ENCODE measurements around the gene KIF2A. TPM values are rescaled to one million over a fixed set of nuclear protein-coding genes. Genes with fewer than 3 reads are reported as not detected.

KIF2A gene
- total RNA-seq, 3 donors from 2014 or later = 34.2 to 43.3 (median 41.8) TPM

- Histone ChIP-seq H3K4me3 (no peak overlapping the region), H3K36me3 (ENCODE audit: low read depth) (no peaks in the 10 kb centered on the region), H3K4me1 (ENCODE audit: low read depth) (no peaks in the 10 kb centered on the region), H3K9me3 (no peaks in the 10 kb centered on the region)
- TF ChIP-seq CTCF (IDR thresholded peaks at IDR 0.05) = no peak
- ATAC-seq (peak; percentile 94), DNase-seq (no peak)
- intact Hi-C loops (cut with DNase I, micrococcal nuclease) = no loop called here
Measured at GRCh38 chr5:62283005-62283404, 23.0 kb upstream of the KIF2A start.

- DNase-seq = no peak
- H3K36me3 ChIP-seq (ENCODE audit: low read depth) = no peaks in the 10 kb centered on the region
- no peaks in the 10 kb centered on the region for H3K4me1 ChIP-seq (ENCODE audit: low read depth)
- intact Hi-C loops (cut with DNase I, micrococcal nuclease) = no loop called here
- no peak for TF ChIP-seq CTCF (IDR thresholded peaks at IDR 0.05)
- no peak for ATAC-seq
- H3K4me3 ChIP-seq = no peak overlapping the region
- no peaks in the 10 kb centered on the region for H3K9me3 ChIP-seq
Measured at GRCh38 chr5:62283861-62284260, 22.1 kb upstream of the KIF2A start.

GRCh38 chr5:62284946-62285891, 20.8 kb upstream of the KIF2A start:
- ATAC-seq (no peak), DNase-seq (no peak)
- no peak overlapping the region for H3K4me3 ChIP-seq
- intact Hi-C loops (cut with DNase I, micrococcal nuclease) = no loop called here
- no peaks in the 10 kb centered on the region for H3K4me1 ChIP-seq (ENCODE audit: low read depth)
- no peaks in the 10 kb centered on the region for H3K9me3 ChIP-seq
- H3K36me3 ChIP-seq (ENCODE audit: low read depth) = no peaks in the 10 kb centered on the region
- no peak for TF ChIP-seq CTCF (IDR thresholded peaks at IDR 0.05)

GRCh38 chr5:62286834-62287233, 19.2 kb upstream of the KIF2A start:
- DNase-seq = no peak
- ATAC-seq = no peak
- no peaks in the 10 kb centered on the region for H3K36me3 ChIP-seq (ENCODE audit: low read depth)
- no peaks in the 10 kb centered on the region for H3K9me3 ChIP-seq
- H3K4me3 ChIP-seq = no peak overlapping the region
- intact Hi-C loops (cut with DNase I, micrococcal nuclease) = no loop called here
- H3K4me1 ChIP-seq (ENCODE audit: low read depth) = no peaks in the 10 kb centered on the region
- no peak for TF ChIP-seq CTCF (IDR thresholded peaks at IDR 0.05)

GRCh38 chr5:62287237-62287636, 18.8 kb upstream of the KIF2A start:
- no peak overlapping the region for H3K4me3 ChIP-seq
- H3K36me3 ChIP-seq (ENCODE audit: low read depth) = no peaks in the 10 kb centered on the region
- H3K4me1 ChIP-seq (ENCODE audit: low read depth) = no peaks in the 10 kb centered on the region
- no peak for DNase-seq
- no peaks in the 10 kb centered on the region for H3K9me3 ChIP-seq
- TF ChIP-seq CTCF (IDR thresholded peaks at IDR 0.05) = no peak
- intact Hi-C loops (cut with DNase I, micrococcal nuclease) = no loop called here
- peak; percentile 77 for ATAC-seq
